AG04449 (cell line): ENCODE data around the gene NRCAM.

ENCODE experiments used
- CTCF ChIA-PET: fragments of 350-600 bp; formaldehyde crosslinking; extraction: SDS; loops from one replicate; lab custom pipeline; 2021; ENCODE audit warnings: antibody characterized with exemption; lab: Yijun Ruan, JAX
- POLR2A ChIA-PET: fragments of 400-600, 350-600 bp; formaldehyde crosslinking; extraction: SDS; loops from one replicate; lab custom pipeline; 2020; ENCODE audit warnings: antibody characterized with exemption, inconsistent platforms; lab: Yijun Ruan, JAX
- DNase-seq: peaks from one replicate; pipeline ENCODE4 v3.0.0-alpha.2; 2010; ENCODE audit warnings: low read depth, low spot score
- H3K4me3 ChIP-seq: 2 replicates; pipeline ENCODE4 v1.5.1; 2011; ENCODE audit warnings: low read depth, mild to moderate bottlenecking, control low read depth, low read length
- CTCF ChIP-seq: IDR thresholded peaks from one replicate; pipeline ENCODE4 v1.5.1; 2011; ENCODE audit warnings: mild to moderate bottlenecking, moderate library complexity, low read length, control low read depth, inconsistent platforms; ENCODE audit not compliant: insufficient read depth; ENCODE audit errors: missing control alignments

NRCAM gene

GRCh38 chr7:108142675-108143259 lies 313.5 kb downstream of the NRCAM start:
- POLR2A ChIA-PET, result no interaction called here
- DNase-seq, result no peak
- no peak overlapping the region for H3K4me3 ChIP-seq
- no peak for TF ChIP-seq CTCF
- CTCF ChIA-PET, result interaction anchor here (1.0 to 1.9 kb wide), 4 partner anchors 8 to 400 kb away, joined by 3 to 7 read pairs (median 3); no protein-coding TSS in a partner anchor

GRCh38 chr7:108142180-108142579 lies 314.1 kb downstream of the NRCAM start:
- no peak overlapping the region for H3K4me3 ChIP-seq
- ChIA-PET POLR2A (no interaction called here), CTCF (interaction anchor here (1.0 to 1.9 kb wide), 3 partner anchors 125 to 399 kb away, joined by 3 to 7 read pairs (median 3); no protein-coding TSS in a partner anchor)
- TF ChIP-seq CTCF, result no peak
- no peak for DNase-seq

GRCh38 chr7:108140671-108141070 lies 315.6 kb downstream of the NRCAM start:
- H3K4me3 ChIP-seq, result no peak overlapping the region
- TF ChIP-seq CTCF, result no peak
- ChIA-PET CTCF (interaction anchor here (0.9 to 1.9 kb wide), 4 partner anchors 20 to 363 kb away, joined by 3 to 7 read pairs (median 3); no protein-coding TSS in a partner anchor), POLR2A (no interaction called here)
- DNase-seq, result no peak

- no peak overlapping the region for H3K4me3 ChIP-seq
- DNase-seq, result no peak
- TF ChIP-seq CTCF, result no peak
- ChIA-PET POLR2A (no interaction called here), CTCF (interaction anchor here (1.3 to 2.4 kb wide), 2 partner anchors 7 to 255 kb away, joined by 3 to 15 read pairs; no protein-coding TSS in a partner anchor)
Measured at GRCh38 chr7:108138911-108139310, 317.3 kb downstream of the NRCAM start.

GRCh38 chr7:108137993-108138392 lies 318.2 kb downstream of the NRCAM start:
- no peak overlapping the region for H3K4me3 ChIP-seq
- POLR2A ChIA-PET, result interaction anchor here (0.6 kb wide), 1 partner anchor 136 kb away, joined by 4 read pairs; no protein-coding TSS in a partner anchor
- CTCF ChIA-PET, result interaction anchor here (0.7 to 2.4 kb wide), 3 partner anchors 8 to 254 kb away, joined by 3 to 15 read pairs (median 3); no protein-coding TSS in a partner anchor
- no peak for DNase-seq
- no peak for TF ChIP-seq CTCF

- no peak for TF ChIP-seq CTCF
- H3K4me3 ChIP-seq, result no peak overlapping the region
- ChIA-PET CTCF (interaction anchor here (2.4 kb wide), 1 partner anchor 9 kb away, joined by 15 read pairs; no protein-coding TSS in a partner anchor), POLR2A (no interaction called here)
- no peak for DNase-seq
Measured at GRCh38 chr7:108137040-108137439, 319.2 kb downstream of the NRCAM start.
